Measurements from ENCODE around the gene CHI3L2. TPM values are rescaled to one million over a fixed set of nuclear protein-coding genes. Genes with fewer than 3 reads are reported as not detected.

Gene CHI3L2
- total and polyA plus RNA-seq, 9 of the 15 experiments (the other 6 are each of a cell fraction or from before 2014, with no cell fraction given): 0.07 to 0.27 (median 0.15) TPM; not detected in 6

GRCh38 chr1:111196213-111196612 is 31.3 kb upstream of the CHI3L2 start:
- ATAC-seq (no peak), DNase-seq (ENCODE audit: extremely low read depth in 1 of 4, low spot score in 3 of 4) (no peak), FAIRE-seq (no peak)
- intact Hi-C loops (cut with micrococcal nuclease) (no loop called here), in situ Hi-C loops (cut with MboI) (no loop called here)
- CTCF ChIA-PET (ENCODE audit: low intra/inter-chr PET ratio): no interaction called here
- POLR2A ChIA-PET: interaction anchor here (1.1 to 1.6 kb wide), 3 partner anchors 9 to 17 kb away, joined by 3 to 5 read pairs (median 4); no protein-coding TSS in a partner anchor
- no peak for TF ChIP-seq IRF1 (CRISPR knock-in tag; IDR thresholded peaks at IDR 0.05; ENCODE audit: borderline replicate concordance)
- TF ChIP-seq, protein P1, sequence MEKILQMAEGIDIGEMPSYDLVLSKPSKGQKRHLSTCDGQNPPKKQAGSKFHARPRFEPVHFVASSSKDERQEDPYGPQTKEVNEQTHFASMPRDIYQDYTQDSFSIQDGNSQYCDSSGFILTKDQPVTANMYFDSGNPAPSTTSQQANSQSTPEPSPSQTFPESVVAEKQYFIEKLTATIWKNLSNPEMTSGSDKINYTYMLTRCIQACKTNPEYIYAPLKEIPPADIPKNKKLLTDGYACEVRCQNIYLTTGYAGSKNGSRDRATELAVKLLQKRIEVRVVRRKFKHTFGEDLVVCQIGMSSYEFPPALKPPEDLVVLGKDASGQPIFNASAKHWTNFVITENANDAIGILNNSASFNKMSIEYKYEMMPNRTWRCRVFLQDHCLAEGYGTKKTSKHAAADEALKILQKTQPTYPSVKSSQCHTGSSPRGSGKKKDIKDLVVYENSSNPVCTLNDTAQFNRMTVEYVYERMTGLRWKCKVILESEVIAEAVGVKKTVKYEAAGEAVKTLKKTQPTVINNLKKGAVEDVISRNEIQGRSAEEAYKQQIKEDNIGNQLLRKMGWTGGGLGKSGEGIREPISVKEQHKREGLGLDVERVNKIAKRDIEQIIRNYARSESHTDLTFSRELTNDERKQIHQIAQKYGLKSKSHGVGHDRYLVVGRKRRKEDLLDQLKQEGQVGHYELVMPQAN (IDR thresholded peaks at IDR 0.05; ENCODE audit: borderline replicate concordance): no peak
- no peak for TF ChIP-seq DACH1 (IDR thresholded peaks at IDR 0.05; ENCODE audit: partially characterized antibody)
- no peak for TF ChIP-seq HDAC8 (tag; IDR thresholded peaks at IDR 0.05)
- TF ChIP-seq, protein P2, sequence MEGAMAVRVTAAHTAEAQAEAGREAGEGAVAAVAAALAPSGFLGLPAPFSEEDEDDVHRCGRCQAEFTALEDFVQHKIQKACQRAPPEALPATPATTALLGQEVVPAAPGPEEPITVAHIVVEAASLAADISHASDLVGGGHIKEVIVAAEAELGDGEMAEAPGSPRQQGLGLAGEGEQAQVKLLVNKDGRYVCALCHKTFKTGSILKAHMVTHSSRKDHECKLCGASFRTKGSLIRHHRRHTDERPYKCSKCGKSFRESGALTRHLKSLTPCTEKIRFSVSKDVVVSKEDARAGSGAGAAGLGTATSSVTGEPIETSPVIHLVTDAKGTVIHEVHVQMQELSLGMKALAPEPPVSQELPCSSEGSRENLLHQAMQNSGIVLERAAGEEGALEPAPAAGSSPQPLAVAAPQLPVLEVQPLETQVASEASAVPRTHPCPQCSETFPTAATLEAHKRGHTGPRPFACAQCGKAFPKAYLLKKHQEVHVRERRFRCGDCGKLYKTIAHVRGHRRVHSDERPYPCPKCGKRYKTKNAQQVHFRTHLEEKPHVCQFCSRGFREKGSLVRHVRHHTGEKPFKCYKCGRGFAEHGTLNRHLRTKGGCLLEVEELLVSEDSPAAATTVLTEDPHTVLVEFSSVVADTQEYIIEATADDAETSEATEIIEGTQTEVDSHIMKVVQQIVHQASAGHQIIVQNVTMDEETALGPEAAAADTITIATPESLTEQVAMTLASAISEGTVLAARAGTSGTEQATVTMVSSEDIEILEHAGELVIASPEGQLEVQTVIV (CRISPR knock-in tag; IDR thresholded peaks at IDR 0.05; ENCODE audit: borderline replicate concordance): no peak
- no peak for TF ChIP-seq POLR2AphosphoS5 (IDR thresholded peaks at IDR 0.05; ENCODE audit: control insufficient read depth, insufficient read depth, low read depth, low read length)
- no peak for TF ChIP-seq ZC3H11A (IDR thresholded peaks at IDR 0.05; ENCODE audit: low read depth, low read length)
- no peak for TF ChIP-seq RBFOX2 (IDR thresholded peaks at IDR 0.05; ENCODE audit: low read depth, low read length)
- TF ChIP-seq ZNF695 (CRISPR knock-in tag; IDR thresholded peaks at IDR 0.05): no peak
- BruUV-seq (replicated peaks): no TSS peak
- Histone ChIP-seq H3K36me3 (ENCODE audit: control insufficient read depth, insufficient read depth, low read length) (no peaks in the 10 kb centered on the region), H3K9ac (ENCODE audit: insufficient read depth in 1 of 2, low read depth in 2 of 2, low read length in 2 of 2) (no peak overlapping the region), H4K20me1 (replicated peaks; ENCODE audit: control insufficient read depth, insufficient read depth, low read length) (no peaks in the 10 kb centered on the region), H2AFZ (ENCODE audit: low read depth, low read length) (no peak overlapping the region), H3K27ac (ENCODE audit: extremely low read depth, low read depth, low read length) (no peak overlapping the region), H3K4me3 (no peak overlapping the region), H3K9me3 (replicated peaks; ENCODE audit: control insufficient read depth, insufficient read depth, low read depth, low read length) (no peaks in the 10 kb centered on the region), H3K4me2 (ENCODE audit: insufficient read depth, low read length) (no peak overlapping the region), H3K27me3 (ENCODE audit: control insufficient read depth in 2 of 2, insufficient read depth in 2 of 2, low read length in 2 of 2) (no peaks in the 10 kb centered on the region), H3K4me1 (replicated peaks in 1 of 2; ENCODE audit: control insufficient read depth in 2 of 2, insufficient read depth in 2 of 2, low read length in 2 of 2) (peaks cover 10 to 15% of the 10 kb centered on the region in 2 experiments; a peak in 4 of 5 replicates), H3K9me1 (ENCODE audit: control insufficient read depth, insufficient read depth, low read length) (no peaks in the 10 kb centered on the region), H3K79me2 (ENCODE audit: control insufficient read depth, insufficient read depth, low read length) (no peaks in the 10 kb centered on the region)
- WGBS (ENCODE audit: insufficient coverage, low coverage, missing lambda C conversion rate): 0% methylated on average over 2 of the region's 2 CpGs
